HG03439 (cell line): ENCODE results near the gene MED12L.

Experiments used
- ATAC-seq: cut with Tn5 transposase; IDR thresholded peaks from one replicate; pipeline ENCODE4 v1.9.1; 2021; ENCODE audit warnings: mild to moderate bottlenecking, moderate library complexity; ENCODE audit not compliant: unreplicated experiment

The MED12L gene

DNA sequence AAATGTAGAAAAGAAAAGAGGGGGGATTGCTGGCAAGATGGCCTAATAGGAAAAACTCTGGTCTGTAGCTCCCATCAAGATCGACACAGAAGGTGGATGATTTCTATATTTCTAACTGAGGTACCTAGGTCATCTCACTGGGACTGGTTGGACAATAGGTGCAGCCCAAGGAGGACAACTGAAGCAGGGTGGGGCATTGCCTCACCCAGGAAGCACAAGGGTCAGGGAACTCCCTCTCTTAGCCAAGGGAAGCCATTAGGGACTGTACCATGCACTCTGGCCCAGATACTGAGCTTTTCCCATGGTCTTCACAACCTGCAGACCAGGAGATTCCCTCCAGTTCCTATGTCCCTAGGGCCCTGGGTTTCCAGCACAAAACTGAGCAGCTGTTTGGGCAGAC lies 398.0 kb downstream of the MED12L start:
- no peak for ATAC-seq

DNA sequence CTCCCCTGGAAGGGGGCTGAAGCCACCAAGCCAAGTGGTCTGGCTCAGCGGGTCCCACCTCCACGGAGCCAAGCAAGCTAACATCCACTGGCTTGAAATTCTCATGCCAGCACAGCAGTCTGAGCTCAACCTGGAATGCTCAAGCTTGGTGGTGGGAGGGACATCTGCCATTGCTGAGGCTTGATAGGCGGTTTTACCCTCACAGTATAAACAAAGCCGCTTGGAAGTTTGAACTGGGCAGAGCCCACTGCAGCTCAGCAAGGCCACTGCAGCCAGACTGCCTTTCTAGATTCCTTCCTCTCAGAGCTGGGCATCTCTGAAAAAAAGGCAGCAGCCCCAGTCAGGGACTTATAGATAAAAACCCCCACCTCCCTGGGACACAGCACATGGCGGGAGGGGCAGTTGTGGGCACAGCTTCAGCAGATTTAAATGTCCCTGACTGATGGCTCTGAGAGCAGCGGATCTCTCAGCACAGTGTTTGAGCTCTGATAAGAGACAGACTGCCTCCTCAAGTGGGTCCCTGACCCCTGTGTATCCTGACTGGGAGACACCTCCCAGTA lies 398.6 kb downstream of the MED12L start:
- ATAC-seq, result no peak
